Stomach (tissue), 9 donors: ENCODE results near the gene PNMA8A. TPM values are rescaled to one million over a fixed set of nuclear protein-coding genes. Genes with fewer than 3 reads are reported as not detected.

Experiments
- DNase-seq, 2 donors: peaks; one replicate each; pipeline versions ENCODE4 v3.0.0 to v3.0.0-alpha.2; 2013 to 2019
- H3K27ac ChIP-seq, 5 donors: fragments of 200-600 bp in 4 of 5; sonication (generic) in 4 of 5; one replicate each; pipeline ENCODE4 v1.5.1; 2013 to 2019; ENCODE audit warnings: mild to moderate bottlenecking in 1 of 5, moderate library complexity in 1 of 5
- H3K27me3 ChIP-seq, 3 donors: fragments of 200-600 bp; sonication (generic); one replicate each; pipeline ENCODE4 v1.5.1; 2017 to 2019; ENCODE audit warnings: mixed run types in 1 of 3
- H3K36me3 ChIP-seq, 4 donors: fragments of 200-600 bp; sonication (generic); 1 replicate in 3 of 4; 2 replicates in 1 of 4; pipeline ENCODE4 v1.5.1; 2016 to 2019
- H3K4me1 ChIP-seq, 4 donors: fragments of 200-600 bp; sonication (generic); one replicate each; pipeline ENCODE4 v1.5.1; 2016 to 2019
- H3K4me3 ChIP-seq, 4 donors: fragments of 200-600 bp; sonication (generic) in 3 of 4; one replicate each; pipeline ENCODE4 v1.5.1; 2016 to 2019; ENCODE audit warnings: mild to moderate bottlenecking in 1 of 4
- H3K9me3 ChIP-seq, 4 donors: fragments of 200-600 bp; sonication (generic); one replicate each; pipeline ENCODE4 v1.5.1; 2016 to 2019
- CTCF ChIP-seq, 7 experiments: fragments of 450-650 bp in 4 of 7; fragments of 200-600 bp in 3 of 7; sonication (generic) in 3 of 7; IDR thresholded peaks; one replicate each; pipeline ENCODE4 v1.5.1; 2016 to 2019; ENCODE audit warnings: antibody characterized with exemption in 7 of 7, control low read depth in 2 of 7, mild to moderate bottlenecking in 1 of 7
- EP300 ChIP-seq: sonication (generic); formaldehyde crosslinking; IDR thresholded peaks from one replicate; pipeline ENCODE4 v1.6.1; 2017; ENCODE audit warnings: antibody characterized with exemption
- POLR2A ChIP-seq, 4 donors: fragments of 450-650 bp; IDR thresholded peaks; one replicate each; pipeline ENCODE4 v1.6.1; 2016; ENCODE audit warnings: antibody characterized with exemption in 4 of 4, control low read depth in 2 of 4, mild to moderate bottlenecking in 1 of 4, moderate library complexity in 1 of 4
- POLR2AphosphoS5 ChIP-seq, 3 donors: sonication (generic); formaldehyde crosslinking; IDR thresholded peaks; one replicate each; pipeline ENCODE4 v1.6.1; 2016; ENCODE audit warnings: antibody characterized with exemption in 3 of 3
- WGBS, 5 donors: extraction: QIAGEN DNeasy Blood & Tissue Kit in 3 of 5; methylation state at CpG; one replicate each; pipeline versions ENCODE4 v1.1.5 to v1.1.7; 2013 to 2018; 5-methylcytosine and 5-hydroxymethylcytosine counted together
- intact Hi-C: fragments of 100-400 bp; cut with DNase I; formaldehyde crosslinking; loops from one replicate; pipeline ENCODE4 v1.15.1; 2023; ENCODE audit warnings: low total_unique reads
- polyA plus RNA-seq, 3 donors: library from polyadenylated mRNA; stranded (reverse); fragments of 200-250 nt; gene quantifications; one replicate each; pipeline ENCODE4 v1.2.3, GENCODE V29; 2013
- total RNA-seq, 5 donors: library from RNA; depleted of rRNA; stranded (reverse); fragments of >200 nt; gene quantifications; one replicate each; pipeline versions ENCODE4 v1.1.0 to v1.2.3, GENCODE V29; 2014 to 2016
- donor health status: healthy with polysubstance abuse.
- donor health status: Bipolar disorder and iron deficiency.
- donor health status: healthy.

PNMA8A gene
- total and polyA plus RNA-seq, 8 donors: 0.43 to 4.8 (median 1.4) TPM; not detected in 2

- intact Hi-C loops: no loop called here
- peak in 1 of 2 donors; percentile 56 for DNase-seq
- Histone ChIP-seq H3K27ac (peak overlapping the region in 3 of 5 donors; percentile 17 to 39 (median 31)), H3K9me3 (no peaks in the 10 kb centered on the region), H3K36me3 (no peaks in the 10 kb centered on the region), H3K4me1 (peaks cover 8 to 16% (median 10%) of the 10 kb centered on the region in 4 donors), H3K4me3 (no peak overlapping the region), H3K27me3 (peaks cover 0 to 20% (median 8%) of the 10 kb centered on the region in 3 donors)
- TF ChIP-seq EP300 (no peak), POLR2A (IDR thresholded peaks at IDR 0.05) (no peak), POLR2AphosphoS5 (IDR thresholded peaks at IDR 0.05) (no peak), CTCF (IDR thresholded peaks at IDR 0.05) (no peak)
- WGBS, 5 donors: 58 to 70% (median 65%) methylated on average over 15 of the region's 15 CpGs
Measured at GRCh38 chr19:46466536-46467196, 4.7 kb downstream of the PNMA8A start.

- H3K4me1 ChIP-seq: peaks cover 0 to 5% (median 0%) of the 10 kb centered on the region in 4 donors
- no peak for TF ChIP-seq POLR2A (IDR thresholded peaks at IDR 0.05)
- no peak for TF ChIP-seq CTCF (IDR thresholded peaks at IDR 0.05)
- no peak for TF ChIP-seq EP300
- TF ChIP-seq POLR2AphosphoS5 (IDR thresholded peaks at IDR 0.05): no peak
- H3K9me3 ChIP-seq: no peaks in the 10 kb centered on the region
- peaks cover 0 to 17% (median 0%) of the 10 kb centered on the region in 3 donors for H3K27me3 ChIP-seq
- no peak overlapping the region for H3K27ac ChIP-seq
- H3K4me3 ChIP-seq: no peak overlapping the region
- intact Hi-C loops: no loop called here
- no peak for DNase-seq
- H3K36me3 ChIP-seq: no peaks in the 10 kb centered on the region
- WGBS, 5 donors: 76 to 91% (median 80%) methylated on average over 7 of the region's 7 CpGs
Measured at GRCh38 chr19:46463516-46463915, 7.8 kb downstream of the PNMA8A start.

GRCh38 chr19:46461537-46461936 is 9.8 kb downstream of the PNMA8A start:
- Histone ChIP-seq H3K36me3 (no peaks in the 10 kb centered on the region), H3K4me3 (no peak overlapping the region), H3K27me3 (peaks cover 0 to 26% (median 4%) of the 10 kb centered on the region in 3 donors), H3K4me1 (peaks cover 0 to under 1% (median 0%) of the 10 kb centered on the region in 4 donors), H3K9me3 (no peaks in the 10 kb centered on the region), H3K27ac (no peak overlapping the region)
- no peak for DNase-seq
- no peak for TF ChIP-seq POLR2AphosphoS5 (IDR thresholded peaks at IDR 0.05)
- TF ChIP-seq EP300: no peak
- TF ChIP-seq POLR2A (IDR thresholded peaks at IDR 0.05): no peak
- no peak for TF ChIP-seq CTCF (IDR thresholded peaks at IDR 0.05)
- intact Hi-C loops: no loop called here
- WGBS, 5 donors: 80 to 96% (median 90%) methylated on average over 2 of the region's 2 CpGs

- H3K27ac ChIP-seq: no peak overlapping the region
- H3K36me3 ChIP-seq: no peaks in the 10 kb centered on the region
- no peaks in the 10 kb centered on the region for H3K9me3 ChIP-seq
- 76 to 95% (median 91%) methylated on average over 1 of the region's 1 CpG for WGBS, 5 donors
- intact Hi-C loops: no loop called here
- no peak overlapping the region for H3K4me3 ChIP-seq
- TF ChIP-seq POLR2A (IDR thresholded peaks at IDR 0.05): no peak
- TF ChIP-seq POLR2AphosphoS5 (IDR thresholded peaks at IDR 0.05): no peak
- no peak for TF ChIP-seq EP300
- no peak for TF ChIP-seq CTCF (IDR thresholded peaks at IDR 0.05)
- no peak for DNase-seq
- peaks cover 0 to 4% (median 0%) of the 10 kb centered on the region in 4 donors for H3K4me1 ChIP-seq
- H3K27me3 ChIP-seq: peaks cover 0 to 28% (median 6%) of the 10 kb centered on the region in 3 donors
Measured at GRCh38 chr19:46460981-46461380, 10.4 kb downstream of the PNMA8A start.
